Activated T-cell treated with anti-CD3 and anti-CD28 coated beads for 24 hours (primary cell): Measurements from ENCODE around the gene ISM1.

Experiments
- DNase-seq: peaks from one replicate; pipeline ENCODE4 v3.0.0-alpha.2; 2020; ENCODE audit warnings: low read depth

Gene ISM1

DNA sequence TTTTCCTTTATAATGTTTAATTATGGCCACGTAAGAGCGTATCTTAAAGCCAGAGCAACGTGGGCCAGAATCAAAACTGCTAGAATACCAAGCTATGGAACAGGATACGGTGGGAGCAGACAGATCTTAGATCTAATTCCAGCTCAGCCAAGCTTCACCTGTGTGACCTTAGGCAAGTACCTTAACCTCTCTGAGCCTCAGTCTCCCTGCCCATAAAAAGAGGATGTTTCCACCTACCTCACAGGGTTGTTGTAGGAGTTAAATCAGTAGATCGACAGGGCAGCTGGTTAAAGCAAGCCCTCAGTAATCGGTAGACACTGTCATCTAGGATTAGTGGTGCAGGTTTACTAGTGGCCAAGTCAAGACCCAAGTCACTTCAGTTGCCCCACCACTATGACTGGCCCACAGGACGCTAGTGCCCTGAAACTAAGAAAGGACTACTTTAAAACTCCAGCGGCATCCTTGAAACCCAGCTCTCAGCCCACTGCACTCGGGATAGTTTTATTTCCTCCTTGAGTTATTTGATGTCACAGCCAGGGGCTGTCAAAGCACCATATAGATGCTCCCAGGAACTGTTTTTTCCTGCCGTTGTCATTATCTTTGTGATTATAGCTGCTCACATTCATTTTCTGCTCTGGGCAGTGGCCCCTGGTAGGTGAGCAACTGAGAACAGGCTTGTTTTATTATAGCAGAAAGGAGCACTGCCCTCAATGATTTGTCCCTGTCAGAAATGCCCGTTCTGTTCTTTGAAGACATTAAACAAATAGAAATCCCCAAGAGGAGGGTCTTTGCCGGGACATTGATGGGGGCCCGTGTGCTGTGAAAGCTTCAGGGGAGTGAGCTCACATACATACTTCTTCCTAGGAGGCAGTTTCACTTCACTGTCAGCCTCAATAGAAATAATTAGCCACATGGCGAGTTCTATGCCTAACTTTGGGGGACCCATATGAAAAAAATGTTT is 63.1 kb downstream of the ISM1 start:
- no peak for DNase-seq

DNA sequence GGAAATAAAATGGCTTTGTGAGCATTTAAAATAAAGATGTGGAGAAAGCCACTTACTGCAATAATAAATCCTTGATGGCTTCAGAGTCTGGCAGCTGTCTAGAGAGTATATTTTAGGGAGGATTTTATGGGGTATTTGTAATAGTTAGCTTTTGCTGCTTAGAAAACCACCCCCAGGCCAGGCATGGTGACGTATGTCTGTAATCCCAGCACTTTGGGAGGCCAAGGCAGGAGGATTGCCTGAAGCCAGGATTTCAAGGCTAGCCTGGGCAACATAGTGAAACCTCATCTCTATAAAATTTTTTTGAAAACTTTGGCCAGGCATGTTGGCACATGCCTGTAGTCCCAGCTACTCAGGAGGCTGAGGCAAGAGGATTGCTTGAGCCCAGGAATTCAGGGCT is 63.8 kb downstream of the ISM1 start:
- DNase-seq = no peak

DNA sequence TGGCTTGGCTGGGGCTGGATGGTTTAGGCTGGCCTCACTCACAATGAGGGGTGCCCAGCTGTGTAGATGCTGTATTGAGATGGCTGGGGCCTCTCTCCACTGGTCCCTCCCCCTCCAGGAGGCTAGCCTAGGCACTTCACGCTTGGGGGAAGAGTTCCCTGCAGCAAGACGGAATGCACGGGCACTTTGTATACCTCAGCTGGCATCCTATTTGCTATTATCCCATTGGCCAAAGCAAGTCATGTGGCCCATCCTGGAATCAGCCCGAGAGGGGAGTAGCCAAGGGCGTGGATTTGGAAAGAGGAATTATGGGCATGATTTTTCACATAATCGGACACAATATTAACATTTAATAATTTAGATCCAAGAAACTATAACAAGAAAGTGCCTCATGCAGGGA is 64.3 kb downstream of the ISM1 start:
- DNase-seq = no peak

DNA sequence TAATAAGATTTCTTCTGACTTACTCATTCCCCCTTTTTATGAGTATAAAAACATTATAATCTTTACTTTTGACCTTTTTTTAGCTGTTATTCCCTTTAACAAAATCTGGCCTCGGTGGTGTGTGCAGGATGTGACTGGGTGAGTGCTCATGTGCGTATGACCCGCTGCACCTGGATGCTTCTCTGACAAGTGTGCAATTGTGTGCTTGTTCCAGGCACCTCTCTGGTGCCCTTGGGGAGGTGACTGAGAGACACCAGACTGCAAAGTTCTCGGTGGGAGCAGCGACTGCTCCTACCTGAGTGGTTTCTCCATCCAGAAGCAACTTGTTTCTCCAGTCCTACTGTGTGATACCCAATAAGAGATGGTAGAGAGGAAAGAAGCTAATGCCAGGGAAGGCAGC is 65.0 kb downstream of the ISM1 start:
- no peak for DNase-seq

DNA sequence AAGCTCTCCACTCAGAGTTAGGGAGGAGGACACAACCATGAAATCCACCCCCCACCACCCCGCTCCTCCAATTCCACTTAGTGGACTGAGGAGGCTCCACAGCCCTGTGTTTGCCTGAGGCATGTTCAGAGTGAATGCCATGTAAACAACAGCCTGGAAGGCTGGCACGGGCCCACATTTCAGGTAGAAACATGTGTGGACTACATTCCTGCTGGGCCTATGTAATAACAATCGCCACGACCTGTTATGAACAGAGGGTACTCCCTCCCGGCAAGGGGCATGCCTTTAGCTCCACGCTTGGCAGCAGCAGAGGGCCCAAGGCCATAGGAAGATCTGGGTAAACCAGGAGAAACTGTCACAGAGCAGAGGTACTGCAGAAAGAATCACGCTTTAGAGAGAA is 65.5 kb downstream of the ISM1 start:
- DNase-seq = no peak

DNA sequence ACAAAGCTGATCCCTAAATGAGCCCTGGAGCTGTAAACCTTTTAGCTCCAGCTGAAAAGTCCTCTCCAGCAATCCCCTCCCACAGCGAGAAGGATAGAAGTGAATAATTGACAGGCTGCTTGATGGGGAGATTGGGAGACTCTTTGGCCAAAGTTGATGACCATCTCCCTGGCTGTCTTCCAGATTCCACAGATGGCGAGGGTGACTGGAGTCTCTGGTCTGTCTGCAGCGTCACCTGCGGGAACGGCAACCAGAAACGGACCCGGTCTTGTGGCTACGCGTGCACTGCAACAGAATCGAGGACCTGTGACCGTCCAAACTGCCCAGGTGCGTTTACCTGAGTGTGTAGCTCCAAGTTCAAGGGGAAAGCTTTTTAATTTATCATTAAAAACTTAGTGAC is 67.3 kb downstream of the ISM1 start:
- no peak for DNase-seq

DNA sequence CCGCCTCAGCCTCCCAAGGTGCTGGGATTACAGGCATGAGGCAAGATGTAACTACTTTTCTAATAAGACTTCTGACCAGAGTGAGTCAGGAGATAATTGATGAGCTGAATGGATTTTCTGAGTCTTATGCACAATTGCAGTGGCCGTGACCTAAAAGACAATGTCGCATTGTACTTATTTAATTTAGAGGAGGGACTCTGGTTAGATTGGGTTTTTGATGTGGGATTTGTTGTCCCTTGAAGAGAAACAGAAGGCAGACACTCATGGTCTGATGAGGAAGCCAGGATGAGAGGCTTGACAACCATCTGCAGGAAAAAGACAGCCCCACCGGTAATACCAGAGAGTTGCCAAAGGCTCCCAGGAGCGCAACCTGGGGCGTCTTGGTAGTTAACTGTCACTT is 68.0 kb downstream of the ISM1 start:
- no peak for DNase-seq

DNA sequence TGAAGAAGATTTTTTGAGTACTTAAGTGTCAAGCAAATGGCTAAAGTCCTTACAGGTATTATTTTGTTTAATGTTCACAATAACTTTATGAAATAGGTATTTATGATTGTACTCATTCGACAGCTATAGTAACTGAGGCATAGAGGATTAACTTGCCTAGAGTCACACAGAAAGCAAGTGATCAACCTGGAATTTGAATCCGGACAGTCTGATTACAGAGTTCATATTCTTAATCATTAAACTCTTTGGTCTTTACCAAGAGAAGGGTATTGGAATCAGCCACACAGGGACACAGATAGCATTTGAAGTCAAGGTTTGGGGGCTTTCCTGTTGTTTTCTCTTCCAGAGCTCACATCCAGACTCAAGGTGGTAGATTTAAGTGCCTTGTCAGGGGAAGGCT is 69.7 kb downstream of the ISM1 start:
- DNase-seq = no peak

DNA sequence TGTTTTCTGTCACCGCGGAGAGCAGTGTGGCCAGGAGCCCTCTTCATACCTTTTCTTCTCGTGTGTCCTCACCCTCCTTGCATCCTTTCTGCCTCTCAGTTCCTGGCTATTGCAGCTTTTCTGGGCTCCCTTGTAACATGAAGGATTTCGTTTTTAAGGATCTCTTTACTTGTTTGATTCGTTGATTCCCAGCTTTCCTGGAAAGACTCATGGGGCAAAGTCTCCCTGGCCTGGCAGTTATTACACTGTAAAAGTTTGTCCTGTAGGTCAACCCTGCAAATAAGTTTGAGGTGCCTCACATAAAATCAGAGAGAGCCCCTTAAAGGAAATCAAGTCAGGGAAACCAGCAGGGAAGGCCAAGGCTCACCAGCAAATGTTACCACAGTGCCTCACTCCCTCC is 70.1 kb downstream of the ISM1 start:
- no peak for DNase-seq

DNA sequence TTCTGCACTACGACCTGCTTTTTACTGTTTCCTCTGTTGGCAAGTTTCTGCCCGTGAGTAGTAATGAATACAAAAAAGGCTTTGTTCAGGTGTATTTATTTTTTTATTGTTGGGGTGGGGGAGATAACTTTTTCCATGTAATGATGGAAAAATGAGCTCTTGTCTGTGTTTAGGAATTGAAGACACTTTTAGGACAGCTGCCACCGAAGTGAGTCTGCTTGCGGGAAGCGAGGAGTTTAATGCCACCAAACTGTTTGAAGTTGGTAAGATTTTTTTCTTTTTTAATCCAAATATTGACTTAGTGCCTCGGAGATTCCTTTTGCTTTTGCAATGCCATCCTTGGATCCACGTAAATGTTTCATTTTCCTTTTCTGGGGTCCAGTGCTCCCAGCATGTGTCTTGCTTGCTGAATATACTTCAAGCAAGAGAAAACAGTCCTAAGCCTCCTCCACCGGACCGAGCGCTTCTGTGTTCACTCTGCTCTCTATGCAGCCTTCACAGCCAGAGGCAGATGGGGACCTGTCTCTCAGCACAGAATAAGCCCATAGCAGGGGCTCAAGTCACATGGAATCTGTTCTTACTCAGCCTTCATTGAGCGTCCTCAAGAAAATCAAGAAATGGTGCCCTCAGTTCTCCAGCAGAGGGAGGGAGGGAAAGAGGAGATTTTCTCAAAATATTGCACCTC is 71.3 kb downstream of the ISM1 start:
- no peak for DNase-seq

DNA sequence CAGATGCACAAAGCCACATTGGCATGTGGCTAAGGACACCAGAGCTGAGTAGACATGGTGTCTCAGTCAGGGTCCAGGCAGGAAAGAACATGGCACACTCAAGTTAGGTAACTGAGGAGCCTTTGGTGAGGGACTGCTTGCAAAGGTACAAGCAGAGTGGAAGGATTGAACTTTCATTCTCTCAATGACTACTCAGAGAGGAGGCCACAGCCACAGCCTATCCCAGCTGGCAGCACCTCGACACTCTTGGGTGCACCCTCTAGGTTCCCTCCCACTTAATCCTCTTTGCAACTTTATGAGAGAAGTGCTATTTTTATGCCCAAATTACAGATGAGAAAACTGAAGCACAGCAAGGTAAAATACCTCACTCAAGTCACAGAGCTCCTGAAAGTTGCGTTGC is 73.4 kb downstream of the ISM1 start:
- DNase-seq = no peak

DNA sequence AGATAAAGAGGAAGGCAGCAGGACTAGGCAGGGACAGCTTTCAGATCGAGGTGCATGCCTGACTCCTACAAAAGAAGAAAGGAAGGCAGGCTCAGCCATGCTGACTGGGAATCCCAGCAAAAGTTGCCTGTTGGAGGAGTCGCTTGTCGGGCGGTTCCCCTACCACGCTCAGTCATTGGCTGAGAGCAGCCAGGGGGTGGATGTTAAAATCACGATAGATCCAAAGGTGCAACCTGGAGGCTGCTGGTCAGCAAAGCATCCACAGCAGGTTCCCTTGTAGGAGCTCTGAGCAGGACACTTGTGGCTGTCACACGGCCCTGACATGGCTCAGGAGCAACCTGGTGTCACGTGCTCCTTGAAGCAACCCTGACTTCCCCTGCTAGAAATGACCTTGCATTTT is 74.6 kb downstream of the ISM1 start:
- DNase-seq = no peak

DNA sequence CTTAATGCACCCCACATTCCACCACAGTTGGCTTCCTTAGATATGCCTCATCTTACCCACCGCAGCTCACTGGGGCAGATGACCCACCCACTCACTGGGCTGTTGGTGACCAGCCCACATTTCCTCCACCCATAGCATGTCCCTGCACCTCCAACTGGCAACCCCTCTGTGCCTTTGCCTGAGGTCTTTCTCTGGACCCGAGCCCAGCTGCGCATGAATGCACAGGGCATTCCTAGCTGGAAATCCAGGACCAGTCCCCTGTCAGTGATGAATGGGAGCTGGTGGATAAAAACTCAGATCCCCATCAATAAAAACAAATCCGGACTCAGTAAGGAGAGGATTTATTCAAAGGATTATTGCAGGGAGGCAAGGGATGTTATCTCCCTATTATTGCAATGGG is 75.0 kb downstream of the ISM1 start:
- no peak for DNase-seq

DNA sequence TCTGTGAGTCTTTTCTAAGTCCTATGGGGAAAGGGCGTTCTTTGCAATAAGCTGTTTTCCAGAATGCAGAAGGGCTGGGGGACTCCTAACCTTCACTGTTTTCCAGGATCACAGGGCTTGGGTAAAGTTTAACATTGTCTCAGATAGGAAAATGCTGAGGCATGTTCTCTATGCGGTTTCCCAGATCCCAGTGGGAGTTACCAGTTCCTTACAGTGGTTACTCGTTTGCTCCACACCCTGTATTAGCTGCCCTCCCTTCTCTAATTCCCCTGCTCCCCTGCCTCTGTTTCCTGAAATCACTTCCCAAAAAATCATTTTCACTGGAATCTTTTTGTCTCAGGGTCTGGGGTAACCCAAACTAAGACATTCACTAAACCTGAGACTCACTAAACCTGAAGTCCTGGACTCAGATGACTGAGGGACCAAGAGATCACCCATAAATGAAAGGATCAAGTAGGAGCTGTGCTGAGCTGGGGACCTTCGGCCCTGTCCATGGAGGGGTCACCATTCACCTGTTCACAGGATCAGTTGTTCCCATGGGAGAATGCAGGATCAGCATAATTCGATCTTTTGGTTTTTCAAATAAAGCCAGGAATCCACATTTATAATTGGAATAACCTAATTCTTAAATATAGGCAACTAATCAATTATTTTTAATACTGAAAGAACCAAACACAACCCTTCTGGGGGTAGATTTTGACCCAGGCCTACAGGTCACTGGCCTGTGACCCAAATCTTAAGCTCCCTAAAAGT is 76.2 kb downstream of the ISM1 start:
- no peak for DNase-seq

DNA sequence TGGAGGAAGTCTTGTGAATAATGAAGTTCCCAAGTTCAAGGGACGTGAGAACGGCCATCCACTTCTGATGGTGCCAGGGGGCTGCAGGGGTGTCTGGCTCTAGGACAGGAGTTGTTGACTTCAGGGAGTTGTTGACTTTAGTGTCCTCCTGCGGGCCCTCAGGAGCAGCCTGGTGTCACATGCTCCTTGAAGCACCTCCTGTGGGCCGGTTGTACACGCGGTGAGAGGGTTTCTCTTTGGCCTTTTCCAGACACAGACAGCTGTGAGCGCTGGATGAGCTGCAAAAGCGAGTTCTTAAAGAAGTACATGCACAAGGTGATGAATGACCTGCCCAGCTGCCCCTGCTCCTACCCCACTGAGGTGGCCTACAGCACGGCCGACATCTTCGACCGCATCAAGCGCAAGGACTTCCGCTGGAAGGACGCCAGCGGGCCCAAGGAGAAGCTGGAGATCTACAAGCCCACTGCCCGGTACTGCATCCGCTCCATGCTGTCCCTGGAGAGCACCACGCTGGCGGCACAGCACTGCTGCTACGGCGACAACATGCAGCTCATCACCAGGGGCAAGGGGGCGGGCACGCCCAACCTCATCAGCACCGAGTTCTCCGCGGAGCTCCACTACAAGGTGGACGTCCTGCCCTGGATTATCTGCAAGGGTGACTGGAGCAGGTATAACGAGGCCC is 77.8 kb downstream of the ISM1 start:
- no peak for DNase-seq

DNA sequence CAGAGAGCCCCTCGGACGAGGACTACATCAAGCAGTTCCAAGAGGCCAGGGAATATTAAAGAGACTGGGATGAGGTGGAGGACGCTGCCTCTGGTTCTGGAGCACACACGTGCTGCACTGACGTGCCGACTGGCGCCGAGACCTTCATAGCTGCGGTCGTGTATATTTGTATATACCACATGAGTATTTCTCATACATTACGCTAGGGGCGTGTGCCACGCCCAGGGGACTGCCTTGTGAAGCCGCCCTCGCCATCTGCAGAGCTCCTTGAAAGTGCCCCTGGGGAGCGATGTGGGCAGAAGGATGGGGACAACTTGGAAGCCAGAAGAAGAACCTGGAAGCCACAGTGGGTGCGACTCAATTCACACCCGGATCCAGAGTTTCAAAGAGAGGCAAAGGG is 78.3 kb downstream of the ISM1 start:
- no peak for DNase-seq

DNA sequence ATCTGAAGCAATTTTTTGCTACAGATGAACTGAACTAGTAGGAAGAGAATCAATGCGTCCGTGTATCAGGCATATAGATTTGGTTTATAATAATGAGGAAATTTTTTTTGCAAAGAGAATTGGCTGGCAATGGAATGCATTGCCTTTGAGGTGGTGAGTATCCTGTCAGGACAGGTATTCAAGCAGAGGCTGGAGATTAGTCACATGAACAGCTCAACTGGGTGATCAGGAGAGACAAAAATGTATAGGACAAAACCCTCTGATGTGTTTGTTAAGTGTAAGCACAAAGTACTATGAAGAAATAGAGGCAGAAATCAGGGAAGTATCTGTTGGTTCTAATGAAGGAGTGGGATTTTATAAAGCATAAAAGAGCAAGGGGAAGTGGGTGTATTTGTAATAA is 80.5 kb downstream of the ISM1 start:
- no peak for DNase-seq

DNA sequence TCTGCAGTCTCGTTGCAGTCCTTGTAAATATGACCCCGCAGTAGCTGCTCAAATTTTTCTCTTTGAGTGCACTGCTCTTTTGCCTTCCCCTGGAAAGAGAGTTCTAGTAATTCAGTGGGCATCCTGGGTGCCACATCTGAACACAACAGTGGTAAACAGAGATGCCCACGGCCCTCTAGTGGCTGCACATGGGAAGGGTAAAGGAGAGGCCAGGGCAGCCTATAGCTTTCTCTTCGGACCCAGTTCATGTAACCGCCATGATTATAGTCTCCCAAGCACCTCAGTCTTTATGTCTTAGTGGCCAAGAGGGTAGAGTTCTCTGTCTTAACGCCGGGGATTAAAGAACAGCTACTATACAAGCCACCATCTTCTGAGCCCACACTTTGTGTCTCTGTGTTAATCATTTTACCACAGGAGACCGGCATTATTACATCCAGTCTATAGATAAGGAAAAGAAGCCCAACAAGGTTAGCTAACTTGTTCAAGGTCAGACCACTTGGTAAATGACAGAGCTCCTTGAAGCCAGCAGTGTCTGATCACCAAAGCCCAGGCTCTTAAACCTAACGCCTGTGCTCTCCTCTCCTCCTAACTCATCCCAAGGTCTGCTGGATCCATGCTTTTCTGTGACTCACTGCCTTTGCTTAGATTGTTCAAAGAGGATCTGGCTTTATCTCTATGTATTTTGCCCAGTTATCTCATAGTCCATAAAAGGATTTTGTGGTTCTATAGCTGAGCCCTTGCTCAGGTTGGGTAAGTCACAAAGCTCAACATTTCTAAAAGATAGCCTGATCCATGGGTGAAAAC is 81.8 kb downstream of the ISM1 start:
- DNase-seq = peak; percentile 33

DNA sequence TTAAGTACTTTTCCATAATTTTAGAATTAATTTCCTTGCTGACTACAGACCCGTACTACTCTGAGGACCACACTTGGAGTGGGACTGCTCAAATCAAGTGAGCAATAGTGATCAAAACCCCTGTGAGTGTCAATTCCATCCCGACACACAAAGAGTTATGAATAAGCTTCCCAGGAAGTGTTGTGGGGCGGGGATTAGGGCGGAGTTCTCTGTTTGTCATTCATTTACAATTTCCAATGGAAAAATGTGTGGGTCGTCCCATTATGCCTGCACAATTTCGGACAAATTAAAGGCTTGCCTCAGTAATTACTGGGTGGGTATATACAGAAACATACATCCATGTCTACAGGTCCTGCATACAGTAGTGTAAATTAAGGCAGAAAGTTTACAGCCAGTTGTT is 84.2 kb downstream of the ISM1 start:
- DNase-seq = no peak

DNA sequence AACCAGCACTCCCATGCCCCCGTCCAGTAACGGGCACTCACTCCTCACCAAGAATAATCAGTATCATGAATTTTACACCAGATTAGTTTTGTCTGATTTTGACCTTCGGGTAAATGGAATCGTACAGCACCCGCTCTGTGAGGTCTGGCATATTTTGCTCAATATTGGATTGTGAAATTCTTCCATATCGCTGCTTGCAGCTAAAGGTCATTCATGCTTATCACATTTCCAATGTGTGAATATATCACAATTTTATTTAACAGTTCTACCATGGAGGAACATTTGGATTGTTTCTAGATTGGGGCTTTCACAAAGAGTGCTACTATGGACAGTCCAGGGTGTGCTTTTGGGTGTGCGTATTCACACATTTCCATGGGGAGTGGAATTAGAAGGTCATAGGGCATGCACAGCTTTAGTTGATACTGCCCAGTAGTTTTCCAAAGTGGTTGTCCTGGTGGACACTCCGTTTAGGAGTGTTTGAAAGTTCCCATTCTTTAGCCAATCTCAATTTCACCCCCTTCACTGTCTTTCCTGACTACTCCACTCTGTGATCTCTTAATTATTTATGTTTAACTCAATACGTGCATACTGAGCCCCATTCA is 86.6 kb downstream of the ISM1 start:
- no peak for DNase-seq

DNA sequence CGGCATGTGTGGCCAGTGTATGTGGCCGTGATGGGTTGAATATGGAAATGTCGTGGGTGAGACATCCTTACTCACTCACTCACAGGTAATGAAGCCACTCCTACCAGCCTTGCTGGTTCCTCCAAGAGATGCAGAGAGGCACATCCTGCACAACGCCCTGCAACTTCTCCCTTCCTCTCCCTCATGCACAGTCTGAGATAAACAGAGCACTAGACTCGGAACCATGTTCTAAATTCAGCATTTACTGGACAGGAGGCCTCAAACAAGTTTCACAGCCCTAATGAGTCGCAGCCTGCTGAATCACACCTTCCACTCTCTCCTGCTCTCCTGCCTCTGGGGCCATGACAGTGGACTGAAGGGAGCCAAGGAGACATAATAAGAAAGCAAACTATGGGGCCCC is 91.2 kb downstream of the ISM1 start:
- DNase-seq = no peak
